ENCODE results near the gene UNC119. TPM values are rescaled to one million over a fixed set of nuclear protein-coding genes. Genes with fewer than 3 reads are reported as not detected.

The UNC119 gene
- total RNA-seq, 1 experiment from 2014 or later: 44.7 TPM

DNA sequence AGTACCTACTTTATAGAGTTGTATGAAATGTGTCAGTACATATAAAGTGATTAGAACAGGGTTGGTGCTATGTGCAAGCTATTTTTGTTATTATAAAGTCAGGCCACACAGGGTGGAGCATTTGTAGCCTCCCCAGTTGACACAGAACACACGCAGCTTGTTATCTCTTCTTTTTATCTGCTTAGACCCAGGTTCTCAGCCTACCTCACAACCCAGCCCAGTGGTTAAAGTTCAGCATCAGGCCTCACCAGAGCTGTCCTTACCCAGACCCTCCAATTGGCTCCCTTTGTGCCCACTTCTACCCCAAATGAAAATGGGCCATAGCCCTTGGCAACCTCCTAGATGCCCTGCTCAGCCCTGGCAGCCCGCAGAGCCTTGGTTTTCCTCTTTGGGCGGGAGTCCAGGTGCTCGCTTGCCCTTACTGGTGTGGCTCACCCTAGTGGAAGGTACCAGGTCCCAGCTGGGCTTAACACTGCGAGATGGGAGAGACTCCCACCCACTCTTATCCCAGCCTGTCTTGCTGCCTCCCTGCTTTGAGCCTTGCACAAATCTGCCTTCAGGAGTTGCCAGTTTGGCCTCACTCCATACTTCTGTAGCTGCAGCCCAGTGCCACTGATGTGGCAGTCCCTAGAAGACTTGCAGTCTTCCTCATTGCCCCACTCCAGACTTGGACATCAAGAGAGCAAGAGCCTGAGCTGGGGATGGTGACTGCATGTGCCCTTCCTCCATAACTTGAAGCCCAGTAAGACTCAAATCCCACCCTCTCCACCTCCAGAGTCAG, 20.0 kb upstream of the UNC119 start:
- TF ChIP-seq, protein P1, sequence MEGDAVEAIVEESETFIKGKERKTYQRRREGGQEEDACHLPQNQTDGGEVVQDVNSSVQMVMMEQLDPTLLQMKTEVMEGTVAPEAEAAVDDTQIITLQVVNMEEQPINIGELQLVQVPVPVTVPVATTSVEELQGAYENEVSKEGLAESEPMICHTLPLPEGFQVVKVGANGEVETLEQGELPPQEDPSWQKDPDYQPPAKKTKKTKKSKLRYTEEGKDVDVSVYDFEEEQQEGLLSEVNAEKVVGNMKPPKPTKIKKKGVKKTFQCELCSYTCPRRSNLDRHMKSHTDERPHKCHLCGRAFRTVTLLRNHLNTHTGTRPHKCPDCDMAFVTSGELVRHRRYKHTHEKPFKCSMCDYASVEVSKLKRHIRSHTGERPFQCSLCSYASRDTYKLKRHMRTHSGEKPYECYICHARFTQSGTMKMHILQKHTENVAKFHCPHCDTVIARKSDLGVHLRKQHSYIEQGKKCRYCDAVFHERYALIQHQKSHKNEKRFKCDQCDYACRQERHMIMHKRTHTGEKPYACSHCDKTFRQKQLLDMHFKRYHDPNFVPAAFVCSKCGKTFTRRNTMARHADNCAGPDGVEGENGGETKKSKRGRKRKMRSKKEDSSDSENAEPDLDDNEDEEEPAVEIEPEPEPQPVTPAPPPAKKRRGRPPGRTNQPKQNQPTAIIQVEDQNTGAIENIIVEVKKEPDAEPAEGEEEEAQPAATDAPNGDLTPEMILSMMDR (IDR thresholded peaks at IDR 0.05): no peak
- no peak for TF ChIP-seq SIN3A (IDR thresholded peaks at IDR 0.05; ENCODE audit: borderline replicate concordance, insufficient read depth, low read depth, low read length)
- TF ChIP-seq, protein P2, sequence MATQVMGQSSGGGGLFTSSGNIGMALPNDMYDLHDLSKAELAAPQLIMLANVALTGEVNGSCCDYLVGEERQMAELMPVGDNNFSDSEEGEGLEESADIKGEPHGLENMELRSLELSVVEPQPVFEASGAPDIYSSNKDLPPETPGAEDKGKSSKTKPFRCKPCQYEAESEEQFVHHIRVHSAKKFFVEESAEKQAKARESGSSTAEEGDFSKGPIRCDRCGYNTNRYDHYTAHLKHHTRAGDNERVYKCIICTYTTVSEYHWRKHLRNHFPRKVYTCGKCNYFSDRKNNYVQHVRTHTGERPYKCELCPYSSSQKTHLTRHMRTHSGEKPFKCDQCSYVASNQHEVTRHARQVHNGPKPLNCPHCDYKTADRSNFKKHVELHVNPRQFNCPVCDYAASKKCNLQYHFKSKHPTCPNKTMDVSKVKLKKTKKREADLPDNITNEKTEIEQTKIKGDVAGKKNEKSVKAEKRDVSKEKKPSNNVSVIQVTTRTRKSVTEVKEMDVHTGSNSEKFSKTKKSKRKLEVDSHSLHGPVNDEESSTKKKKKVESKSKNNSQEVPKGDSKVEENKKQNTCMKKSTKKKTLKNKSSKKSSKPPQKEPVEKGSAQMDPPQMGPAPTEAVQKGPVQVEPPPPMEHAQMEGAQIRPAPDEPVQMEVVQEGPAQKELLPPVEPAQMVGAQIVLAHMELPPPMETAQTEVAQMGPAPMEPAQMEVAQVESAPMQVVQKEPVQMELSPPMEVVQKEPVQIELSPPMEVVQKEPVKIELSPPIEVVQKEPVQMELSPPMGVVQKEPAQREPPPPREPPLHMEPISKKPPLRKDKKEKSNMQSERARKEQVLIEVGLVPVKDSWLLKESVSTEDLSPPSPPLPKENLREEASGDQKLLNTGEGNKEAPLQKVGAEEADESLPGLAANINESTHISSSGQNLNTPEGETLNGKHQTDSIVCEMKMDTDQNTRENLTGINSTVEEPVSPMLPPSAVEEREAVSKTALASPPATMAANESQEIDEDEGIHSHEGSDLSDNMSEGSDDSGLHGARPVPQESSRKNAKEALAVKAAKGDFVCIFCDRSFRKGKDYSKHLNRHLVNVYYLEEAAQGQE (IDR thresholded peaks at IDR 0.05; ENCODE audit: insufficient read depth in 1 of 2, low read depth in 2 of 2, low read length in 1 of 2): no peak
- no peak for TF ChIP-seq TCF7L2 (IDR thresholded peaks at IDR 0.05; ENCODE audit: low read depth, low read length)
- TF ChIP-seq POLR2AphosphoS5 (IDR thresholded peaks at IDR 0.05; ENCODE audit: low read depth, low read length): no peak
- POLR2A ChIA-PET: no interaction called here
- no peaks in the 10 kb centered on the region; the same call in 1 of the 2 replicates for H3K36me3 ChIP-seq (ENCODE audit: control insufficient read depth, insufficient read depth, low read length)
- no TSS peak for BruUV-seq (replicated peaks)
- no peak for DNase-seq (ENCODE audit: low read depth, low spot score)
- no peaks in the 10 kb centered on the region for H3K27me3 ChIP-seq (ENCODE audit: control insufficient read depth, insufficient read depth, low read length)
- H3K4me3 ChIP-seq (ENCODE audit: low read depth in 2 of 2, low read length in 2 of 2): peak overlapping the region; percentile 87 to 89
- H3K4me1 ChIP-seq (ENCODE audit: control insufficient read depth, insufficient read depth, low read length): peaks cover 22% of the 10 kb centered on the region
- intact Hi-C loops (cut with micrococcal nuclease; ENCODE audit: unreplicated experiment): no loop called here
- in situ Hi-C loops (cut with HindIII; ENCODE audit: low pct_unique_long_range_greater_than_20kb, low sequenced_read_pairs): no loop called here
- peak overlapping the region; percentile 89 for H3K27ac ChIP-seq (ENCODE audit: low read length)
- CTCF ChIA-PET: interaction anchor here (0.5 kb wide), 1 partner anchor 20 kb away, joined by 7 read pairs; no protein-coding TSS in a partner anchor
- H3K9me3 ChIP-seq (ENCODE audit: control insufficient read depth, insufficient read depth, low read depth, low read length): no peaks in the 10 kb centered on the region
- ATAC-seq: no peak

DNA sequence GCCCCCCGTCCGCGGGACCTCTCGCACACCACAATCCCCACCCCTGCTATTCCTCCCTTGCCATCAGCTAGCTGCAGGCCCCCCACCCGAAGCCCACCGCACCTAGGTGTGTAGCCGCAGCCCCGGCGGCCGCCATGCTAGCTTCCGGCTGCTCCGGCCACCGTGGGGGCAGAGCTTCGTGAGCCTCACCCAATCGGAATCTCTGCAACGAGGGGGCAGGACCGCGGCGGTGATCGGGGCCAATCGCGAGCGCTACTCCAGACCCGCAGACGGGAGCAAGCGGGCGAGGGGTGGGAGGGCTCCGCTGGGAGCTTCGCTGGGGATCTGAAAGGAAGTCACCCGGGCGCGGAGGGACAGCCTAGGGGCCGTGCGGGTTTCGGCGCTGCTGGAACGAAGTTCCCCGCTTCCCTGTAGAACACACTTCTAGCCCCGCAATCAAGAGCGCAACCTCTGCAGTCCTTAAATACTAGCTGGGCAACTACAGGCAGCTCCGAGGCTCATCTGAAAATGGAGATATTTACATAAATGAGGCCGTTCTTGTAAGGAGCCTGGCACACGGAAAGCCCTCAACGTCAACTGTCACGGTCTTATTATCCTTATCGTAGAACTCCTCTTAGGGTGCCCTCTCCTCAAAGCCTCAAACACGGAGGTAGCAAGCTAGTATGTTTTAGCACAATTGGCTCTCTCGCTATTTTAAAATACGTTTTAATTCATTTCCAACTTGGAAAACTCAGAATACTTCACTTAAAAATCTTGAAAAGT, 19.1 kb upstream of the UNC119 start, which contains the start of gene PIGS:
TSS of gene PIGS (minus strand) at position 164 of the 762 bp plus-strand sequence. CDS start at position 136, 28 bp downstream.
- no peaks in the 10 kb centered on the region for H3K36me3 ChIP-seq (ENCODE audit: control insufficient read depth, insufficient read depth, low read length)
- no peaks in the 10 kb centered on the region for H3K9me3 ChIP-seq (ENCODE audit: control insufficient read depth, insufficient read depth, low read depth, low read length)
- H3K4me3 ChIP-seq (ENCODE audit: low read depth in 2 of 2, low read length in 2 of 2): peak within 1 kb of the TSS; percentile 87 to 89
- H3K27ac ChIP-seq (ENCODE audit: low read length): peak within 1 kb of the TSS; percentile 89
- ChIA-PET POLR2A (interaction anchor here (0.6 kb wide), 1 partner anchor 20 kb away, joined by 3 read pairs; no protein-coding TSS in a partner anchor), CTCF (interaction anchor here (0.5 kb wide), 2 partner anchors 19 to 24 kb away, joined by 5 to 7 read pairs; no protein-coding TSS in a partner anchor)
- in situ Hi-C loops (cut with HindIII; ENCODE audit: low pct_unique_long_range_greater_than_20kb, low sequenced_read_pairs) (no loop called here), intact Hi-C loops (cut with micrococcal nuclease; ENCODE audit: unreplicated experiment) (no loop called here)
- peak; percentile 99 for ATAC-seq
- TF ChIP-seq, protein P1 (IDR thresholded peaks at IDR 0.05): no peak
- TF ChIP-seq, protein P2 (IDR thresholded peaks at IDR 0.05; ENCODE audit: insufficient read depth in 1 of 2, low read depth in 2 of 2, low read length in 1 of 2): no peak
- TF ChIP-seq POLR2AphosphoS5 (IDR thresholded peaks at IDR 0.05; ENCODE audit: low read depth, low read length): peak; percentile 73
- no TSS peak for BruUV-seq (replicated peaks)
- H3K4me1 ChIP-seq (ENCODE audit: control insufficient read depth, insufficient read depth, low read length): peaks cover 17% of the 10 kb centered on the region; the same call in 1 of the 2 replicates
- H3K27me3 ChIP-seq (ENCODE audit: control insufficient read depth, insufficient read depth, low read length): no peaks in the 10 kb centered on the region
- peak; percentile 60 for DNase-seq (ENCODE audit: low read depth, low spot score)
